GM12864 (cell line): Measurements from ENCODE around the gene F2RL3.

ENCODE experiments used
- DNase-seq: peaks from one replicate; pipeline ENCODE4 v3.0.0-alpha.2; 2011; ENCODE audit warnings: low read depth
- H3K4me3 ChIP-seq: 2 replicates; pipeline ENCODE4 v1.5.1; 2011; ENCODE audit warnings: mild to moderate bottlenecking, low read depth, low read length, control low read depth
- CTCF ChIP-seq: IDR thresholded peaks from 2 replicates; pipeline ENCODE4 v1.5.1; 2011; ENCODE audit warnings: low read depth, mild to moderate bottlenecking, moderate library complexity, low read length, control low read depth, inconsistent platforms; ENCODE audit errors: missing control alignments

The F2RL3 gene

GRCh38 chr19:16911046-16911445 lies 22.2 kb downstream of the F2RL3 start:
- H3K4me3 ChIP-seq, result no peak overlapping the region
- TF ChIP-seq CTCF, result no peak
- no peak for DNase-seq

GRCh38 chr19:16912780-16913179 lies 24.0 kb downstream of the F2RL3 start:
- TF ChIP-seq CTCF, result no peak
- no peak overlapping the region for H3K4me3 ChIP-seq
- no peak for DNase-seq

GRCh38 chr19:16914421-16914820 lies 25.6 kb downstream of the F2RL3 start:
- DNase-seq, result no peak
- no peak for TF ChIP-seq CTCF
- H3K4me3 ChIP-seq, result no peak overlapping the region

GRCh38 chr19:16915135-16915534 lies 26.3 kb downstream of the F2RL3 start:
- no peak overlapping the region for H3K4me3 ChIP-seq
- no peak for TF ChIP-seq CTCF
- no peak for DNase-seq

GRCh38 chr19:16915734-16916133 lies 26.9 kb downstream of the F2RL3 start:
- DNase-seq, result no peak
- H3K4me3 ChIP-seq, result no peak overlapping the region
- no peak for TF ChIP-seq CTCF

- TF ChIP-seq CTCF, result no peak
- no peak overlapping the region for H3K4me3 ChIP-seq
These were observed 28.6 kb downstream of the F2RL3 start for GRCh38 chr19:16917401-16917800.

GRCh38 chr19:16919496-16919895 lies 30.7 kb downstream of the F2RL3 start:
- H3K4me3 ChIP-seq, result no peak overlapping the region
- TF ChIP-seq CTCF, result no peak
- DNase-seq, result no peak

More at GRCh38 chr19:16917401-16917800, 28.6 kb downstream of the F2RL3 start:
- no peak for DNase-seq
